ENCODE results near the gene FAM13C. TPM values are rescaled to one million over a fixed set of nuclear protein-coding genes. Genes with fewer than 3 reads are reported as not detected.

Gene FAM13C
- total and polyA plus RNA-seq, 2 of the 4 experiments (the other 2 are of a cell fraction) = 1.6 to 2.9 TPM

GRCh38 chr10:59387951-59388670, 25.8 kb upstream of the FAM13C start:
- Histone ChIP-seq H4K20me1 (ENCODE audit: insufficient read depth, low read length) (no peaks in the 10 kb centered on the region), H4K5ac (ENCODE audit: low read depth, low read length) (peak overlapping the region; percentile 82), H3K9ac (ENCODE audit: low read depth, low read length) (no peak overlapping the region), H3K14ac (replicated peaks; ENCODE audit: low read depth, low read length) (peak overlapping the region; percentile 61), H3K27me3 (ENCODE audit: control insufficient read depth, insufficient read depth, low read length) (no peaks in the 10 kb centered on the region), H3K23ac (ENCODE audit: low read depth, low read length) (peak overlapping the region; percentile 39), H3K27ac (ENCODE audit: insufficient read depth, low read length) (peak overlapping the region; percentile 65; the same call in 1 of the 2 replicates), H4K91ac (ENCODE audit: insufficient read depth, low read depth, low read length) (peak overlapping the region; percentile 59), H3K36me3 (ENCODE audit: control insufficient read depth, insufficient read depth, low read length) (no peaks in the 10 kb centered on the region), H3K79me1 (ENCODE audit: low read depth in 1 of 2, low read length in 2 of 2) (no peaks in the 10 kb centered on the region), H3K4me1 (ENCODE audit: control insufficient read depth, insufficient read depth, low read length) (peaks cover 12% of the 10 kb centered on the region), H3K18ac (ENCODE audit: low read depth, low read length) (peak overlapping the region; percentile 88), H2BK120ac (ENCODE audit: low read depth, low read length) (peak overlapping the region; percentile 86), H3K9me3 (ENCODE audit: control insufficient read depth, insufficient read depth, low read length) (no peaks in the 10 kb centered on the region), H3K4ac (ENCODE audit: low read depth, low read length) (peak overlapping the region; percentile 64), H2AFZ (replicated peaks; ENCODE audit: low read length, poor library complexity) (peak overlapping the region; percentile 0), H3K4me3 (ENCODE audit: insufficient read depth, low read depth, low read length) (no peak overlapping the region), H3K56ac (ENCODE audit: extremely low read depth, insufficient read depth, low read length) (no peak overlapping the region), H2BK5ac (ENCODE audit: low read depth, low read length, poor library complexity, severe bottlenecking) (peak overlapping the region; percentile 94), H2AK5ac (ENCODE audit: low read depth, low read length) (no peak overlapping the region; the same call in 1 of the 2 replicates), H2BK20ac (ENCODE audit: low read depth, low read length) (peak overlapping the region; percentile 82), H2BK15ac (ENCODE audit: low read depth, low read length) (peak overlapping the region; percentile 63; the same call in 2 of the 3 replicates), H4K8ac (ENCODE audit: low read depth in 2 of 2, low read length in 2 of 2) (peak overlapping the region; percentile 59 to 78), H2AK9ac (replicated peaks; ENCODE audit: low read depth, low read length, poor library complexity) (no peak overlapping the region), H3K4me2 (ENCODE audit: low read depth, low read length) (peak overlapping the region; percentile 10; the same call in 1 of the 2 replicates), H3K9me1 (ENCODE audit: insufficient read depth, low read length) (no peaks in the 10 kb centered on the region; the same call in 1 of the 2 replicates)
- DNase-seq = peak; percentile 90
- no TSS peak for BruUV-seq (replicated peaks)
- peak; percentile 84 for ATAC-seq (ENCODE audit: low read depth)
- TF ChIP-seq FOS (IDR thresholded peaks at IDR 0.05; ENCODE audit: low read depth, low read length) (0 out of 2 replicates have a peak, but pooled peaks have one; percentile 6), MAZ (IDR thresholded peaks at IDR 0.05; ENCODE audit: borderline replicate concordance, low read depth, low read length) (no peak)
- intact Hi-C loops (cut with micrococcal nuclease) = loop anchor here (5.0 kb wide), 1 partner anchor 149 kb away; no protein-coding TSS in a partner anchor
- WGBS, 2 experiments (ENCODE audit: extremely low coverage in 2 of 2, insufficient read length in 1 of 2) = 100% methylated on average over 1 of the region's 3 CpGs; no CpG with 5 or more reads in 1 of the 2 experiments
- dilution Hi-C loops (cut with HindIII; ENCODE audit: low sequenced_read_pairs, unreplicated experiment) = no loop called here
- in situ Hi-C loops (cut with MboI; ENCODE audit: low sequenced_read_pairs) = no loop called here
- ChIA-PET POLR2A (ENCODE audit: unreplicated experiment) (interaction anchor here (0.5 kb wide), 1 partner anchor 12 kb away, joined by 3 read pairs; no protein-coding TSS in a partner anchor), CTCF (no interaction called here)
